GM19463 (cell line): ENCODE results near the gene CHD5.
"Not testable (repeated sequence)": the region's sequence is repeated elsewhere in the genome, so short reads cannot be mapped to it uniquely, and the experiment has no call there.

Experiments
- ATAC-seq: cut with Tn5 transposase; IDR thresholded peaks from one replicate; pipeline ENCODE4 v1.9.1; 2021; ENCODE audit warnings: mild to moderate bottlenecking, moderate library complexity; ENCODE audit not compliant: unreplicated experiment

Gene CHD5

GRCh38 chr1:6180268-6180706 is at the start of gene CHD5:
Gene CHD5 (minus strand): TSS chr1:6180321. CDS start chr1:6180023, 298 bp downstream.
- no peak for ATAC-seq

GRCh38 chr1:6225651-6226050 is 45.5 kb upstream of the CHD5 start:
- ATAC-seq, result no peak

- no peak for ATAC-seq
Measured at GRCh38 chr1:6224718-6225117, 44.6 kb upstream of the CHD5 start.

- ATAC-seq, result no peak
Measured at GRCh38 chr1:6223617-6224016, 43.5 kb upstream of the CHD5 start.

GRCh38 chr1:6222636-6223035 is 42.5 kb upstream of the CHD5 start:
- no peak for ATAC-seq

- no peak for ATAC-seq
Measured at GRCh38 chr1:6221210-6221784, 41.2 kb upstream of the CHD5 start.

GRCh38 chr1:6220236-6220635 is 40.1 kb upstream of the CHD5 start:
- no peak for ATAC-seq

GRCh38 chr1:6219641-6220040 is 39.5 kb upstream of the CHD5 start:
- ATAC-seq, result not testable (repeated sequence)

- ATAC-seq, result no peak
Measured at GRCh38 chr1:6218375-6219164, 38.4 kb upstream of the CHD5 start.

GRCh38 chr1:6212193-6212959 is 32.3 kb upstream of the CHD5 start:
- no peak for ATAC-seq

GRCh38 chr1:6211731-6212130 is 31.6 kb upstream of the CHD5 start:
- ATAC-seq, result no peak

- no peak for ATAC-seq
Measured at GRCh38 chr1:6210591-6211355, 30.7 kb upstream of the CHD5 start.

GRCh38 chr1:6209661-6210580 is 29.8 kb upstream of the CHD5 start:
- no peak for ATAC-seq

GRCh38 chr1:6208723-6209660 is 28.9 kb upstream of the CHD5 start:
- ATAC-seq, result no peak

- no peak for ATAC-seq
Measured at GRCh38 chr1:6207921-6208320, 27.8 kb upstream of the CHD5 start.

- no peak for ATAC-seq
Measured at GRCh38 chr1:6207075-6207885, 27.2 kb upstream of the CHD5 start.

- ATAC-seq, result peak; percentile 10
Measured at GRCh38 chr1:6206520-6206855, 26.4 kb upstream of the CHD5 start.

- peak; percentile 60 for ATAC-seq
Measured at GRCh38 chr1:6205849-6206519, 25.9 kb upstream of the CHD5 start, which contains the start of gene RNF207. Gene RNF207 (plus strand): TSS chr1:6206119. CDS start chr1:6206536, 417 bp downstream.
